Hepatocyte (in vitro differentiated cells): ENCODE results near the gene CAMK2G.
"Not testable (repeated sequence)": the region's sequence is repeated elsewhere in the genome, so short reads cannot be mapped to it uniquely, and the experiment has no call there.

Experiments used
- CTCF ChIP-seq: fragments of 200-600 bp; sonication (generic); IDR thresholded peaks from 2 replicates; pipeline ENCODE4 v1.5.1; 2016; ENCODE audit warnings: antibody characterized with exemption, mild to moderate bottlenecking; ENCODE audit not compliant: poor library complexity
- EZH2 ChIP-seq: fragments of 200-600 bp; sonication (generic); IDR thresholded peaks from 2 replicates; pipeline ENCODE4 v1.6.1; 2016; ENCODE audit warnings: antibody characterized with exemption, mild to moderate bottlenecking, borderline replicate concordance
- EZH2phosphoT487 ChIP-seq: fragments of 200-600 bp; sonication (generic); IDR thresholded peaks from one replicate; pipeline ENCODE4 v1.6.1; 2018; ENCODE audit warnings: antibody characterized with exemption, mild to moderate bottlenecking, low read depth, moderate library complexity; ENCODE audit not compliant: unreplicated experiment, severe bottlenecking

GRCh38 chr10:73795491-73795890, 78.9 kb downstream of the CAMK2G start:
- TF ChIP-seq CTCF, EZH2, EZH2phosphoT487: not testable (repeated sequence)
